Neural progenitor cell (in vitro differentiated cells): ENCODE results near the gene PRR29. TPM values are rescaled to one million over a fixed set of nuclear protein-coding genes. Genes with fewer than 3 reads are reported as not detected.
A peak's percentile ranks its signal among the peaks of the same experiment; 100 is the strongest.

Experiments
- DNase-seq: peaks from one replicate; pipeline ENCODE4 v3.0.0-alpha.2; 2016; ENCODE audit warnings: low spot score
- H2AFZ ChIP-seq: fragments of 200-600 bp; sonication (generic); replicated peaks from 2 replicates; pipeline ENCODE4 v1.6.1; 2016; ENCODE audit warnings: antibody characterized with exemption
- H3F3A ChIP-seq: fragments of 200-600 bp; sonication (generic); 2 replicates; pipeline ENCODE4 v1.6.1; 2016; ENCODE audit warnings: antibody characterized with exemption, low read depth
- H3K27ac ChIP-seq: fragments of 200-600 bp; sonication (generic); 2 replicates; pipeline ENCODE4 v1.5.1; 2016; ENCODE audit warnings: mild to moderate bottlenecking
- H3K27me3 ChIP-seq: fragments of 200-600 bp; sonication (generic); 2 replicates; pipeline ENCODE4 v1.6.1; 2016; ENCODE audit warnings: mild to moderate bottlenecking, moderate library complexity
- H3K36me3 ChIP-seq: fragments of 200-600 bp; sonication (generic); 2 replicates; pipeline ENCODE4 v1.5.1; 2016
- H3K4me1 ChIP-seq: fragments of 200-600 bp; sonication (generic); 2 replicates; pipeline ENCODE4 v1.6.1; 2016; ENCODE audit warnings: mixed run types
- H3K4me2 ChIP-seq: fragments of 200-600 bp; sonication (generic); 2 replicates; pipeline ENCODE4 v1.6.1; 2016
- H3K4me3 ChIP-seq: fragments of 200-600 bp; sonication (generic); 2 replicates; pipeline ENCODE4 v1.5.1; 2016
- H3K79me2 ChIP-seq: fragments of 200-600 bp; sonication (generic); 2 replicates; pipeline ENCODE4 v1.6.1; 2016; ENCODE audit warnings: low read depth
- H3K9ac ChIP-seq: fragments of 200-600 bp; sonication (generic); 2 replicates; pipeline ENCODE4 v1.6.1; 2016
- H3K9me3 ChIP-seq: fragments of 200-600 bp; sonication (generic); 2 replicates; pipeline ENCODE4 v1.5.1; 2016; ENCODE audit warnings: low read depth
- H4K20me1 ChIP-seq: fragments of 200-600 bp; sonication (generic); 2 replicates; pipeline ENCODE4 v1.6.1; 2016; ENCODE audit warnings: low read depth
- H3K27ac Mint-ChIP-seq: 3 replicates; pipeline ENCODE4 v1.8.0; 2021; ENCODE audit warnings: mixed read lengths
- H3K27me3 Mint-ChIP-seq: 2 replicates; pipeline ENCODE4 v1.8.0; 2022; ENCODE audit warnings: low read depth, mild to moderate bottlenecking, inconsistent platforms, moderate library complexity, mixed read lengths; ENCODE audit not compliant: insufficient read depth
- H3K36me3 Mint-ChIP-seq: 3 replicates; pipeline ENCODE4 v1.8.0; 2021; ENCODE audit warnings: mixed read lengths
- H3K4me1 Mint-ChIP-seq: 3 replicates; pipeline ENCODE4 v1.8.0; 2021; ENCODE audit warnings: mixed read lengths
- H3K4me3 Mint-ChIP-seq: 3 replicates; pipeline ENCODE4 v1.8.0; 2021; ENCODE audit warnings: mild to moderate bottlenecking, moderate library complexity, mixed read lengths
- H3K9me3 Mint-ChIP-seq: 3 replicates; pipeline ENCODE4 v1.8.0; 2020; ENCODE audit warnings: mixed read lengths
- CTCF ChIP-seq: fragments of 200-600 bp; sonication (generic); IDR thresholded peaks from 2 replicates; pipeline ENCODE4 v1.5.1; 2017; ENCODE audit warnings: antibody characterized with exemption, mild to moderate bottlenecking
- EZH2 ChIP-seq: fragments of 200-600 bp; sonication (generic); IDR thresholded peaks from 2 replicates; pipeline ENCODE4 v1.6.1; 2017; ENCODE audit warnings: antibody characterized with exemption, mild to moderate bottlenecking, moderate library complexity
- EZH2phosphoT487 ChIP-seq: fragments of 200-600 bp; sonication (generic); IDR thresholded peaks from 2 replicates; pipeline ENCODE4 v1.6.1; 2017; ENCODE audit warnings: antibody characterized with exemption
- total RNA-seq: library from RNA; depleted of rRNA; stranded (reverse); fragments of >200 nt; gene quantifications from 2 replicates; pipeline ENCODE4 v1.2.3, GENCODE V29; 2015; ENCODE audit warnings: low replicate concordance

The PRR29 gene
- total RNA-seq, 1 donor from 2014 or later = 0.95 TPM

GRCh38 chr17:63997341-63998048 lies 656 bp upstream of the PRR29 start:
- H3K4me1 ChIP-seq = no peaks in the 10 kb centered on the region
- H3K36me3 ChIP-seq = no peaks in the 10 kb centered on the region
- H3K9me3 ChIP-seq = no peaks in the 10 kb centered on the region
- H4K20me1 ChIP-seq = no peaks in the 10 kb centered on the region
- no peaks in the 10 kb centered on the region for H3K36me3 Mint-ChIP-seq
- H3K4me3 Mint-ChIP-seq = peak overlapping the region; percentile 89
- H3K4me1 Mint-ChIP-seq = peaks cover 10% of the 10 kb centered on the region
- no peaks in the 10 kb centered on the region for H3K9me3 Mint-ChIP-seq
- peak overlapping the region; percentile 99 for H2AFZ ChIP-seq
- no peak overlapping the region for H3K27ac Mint-ChIP-seq
- peaks cover 15% of the 10 kb centered on the region for H3K27me3 Mint-ChIP-seq
- peak overlapping the region; percentile 96 for H3K4me2 ChIP-seq
- peak overlapping the region; percentile 90 for H3K4me3 ChIP-seq
- no peak overlapping the region for H3K9ac ChIP-seq
- H3K79me2 ChIP-seq = no peaks in the 10 kb centered on the region
- TF ChIP-seq EZH2 (no peak), CTCF (no peak), EZH2phosphoT487 (no peak)
- no peaks in the 10 kb centered on the region for H3F3A ChIP-seq
- H3K27me3 ChIP-seq = peaks cover 68% of the 10 kb centered on the region
- H3K27ac ChIP-seq = no peak overlapping the region
- DNase-seq = peak; percentile 1

GRCh38 chr17:63998721-63999679 lies 849 bp downstream of the PRR29 start:
- Mint-ChIP-seq H3K4me3 (peak overlapping the region; percentile 52), H3K36me3 (no peaks in the 10 kb centered on the region), H3K27ac (no peak overlapping the region), H3K27me3 (peaks cover 12% of the 10 kb centered on the region), H3K4me1 (peaks cover 10% of the 10 kb centered on the region), H3K9me3 (no peaks in the 10 kb centered on the region)
- no peaks in the 10 kb centered on the region for H3K36me3 ChIP-seq
- no peaks in the 10 kb centered on the region for H3K9me3 ChIP-seq
- H3K4me2 ChIP-seq = peak overlapping the region; percentile 96
- H3K9ac ChIP-seq = no peak overlapping the region
- TF ChIP-seq EZH2 = no peak
- TF ChIP-seq EZH2phosphoT487 = no peak
- no peak for TF ChIP-seq CTCF
- H3K79me2 ChIP-seq = no peaks in the 10 kb centered on the region
- DNase-seq = peak; percentile 31
- H3K4me3 ChIP-seq = peak overlapping the region; percentile 90
- H4K20me1 ChIP-seq = no peaks in the 10 kb centered on the region
- no peaks in the 10 kb centered on the region for H3F3A ChIP-seq
- no peak overlapping the region for H3K27ac ChIP-seq
- H3K27me3 ChIP-seq = peaks cover 57% of the 10 kb centered on the region
- no peaks in the 10 kb centered on the region for H3K4me1 ChIP-seq
- H2AFZ ChIP-seq = peak overlapping the region; percentile 99

- H3K4me3 ChIP-seq = no peak overlapping the region
- no peak overlapping the region for H3K27ac Mint-ChIP-seq
Measured at GRCh38 chr17:63999680-64000531, 1.8 kb downstream of the PRR29 start.

More at GRCh38 chr17:63999680-64000531, 1.8 kb downstream of the PRR29 start:
- Histone ChIP-seq H3K27ac (no peak overlapping the region), H3K9me3 (no peaks in the 10 kb centered on the region), H3K36me3 (no peaks in the 10 kb centered on the region), H3K4me2 (no peak overlapping the region), H3K9ac (no peak overlapping the region), H3F3A (no peaks in the 10 kb centered on the region), H3K4me1 (no peaks in the 10 kb centered on the region), H3K79me2 (no peaks in the 10 kb centered on the region), H3K27me3 (peaks cover 48% of the 10 kb centered on the region), H2AFZ (no peak overlapping the region), H4K20me1 (no peaks in the 10 kb centered on the region)
- Mint-ChIP-seq H3K4me3 (peak overlapping the region; percentile 55), H3K9me3 (no peaks in the 10 kb centered on the region), H3K4me1 (peaks cover 11% of the 10 kb centered on the region), H3K36me3 (no peaks in the 10 kb centered on the region), H3K27me3 (peaks cover 14% of the 10 kb centered on the region)
- DNase-seq = peak; percentile 3
- TF ChIP-seq EZH2phosphoT487 = no peak
